GM19463 (cell line): ENCODE data around the gene PRLHR.
"Not testable (repeated sequence)": the region's sequence is repeated elsewhere in the genome, so short reads cannot be mapped to it uniquely, and the experiment has no call there.

ENCODE experiments used
- ATAC-seq: cut with Tn5 transposase; IDR thresholded peaks from one replicate; pipeline ENCODE4 v1.9.1; 2021; ENCODE audit warnings: mild to moderate bottlenecking, moderate library complexity; ENCODE audit not compliant: unreplicated experiment

Gene PRLHR

GRCh38 chr10:118595598-118596425, at the start of gene PRLHR:
Gene PRLHR, minus strand, starts transcription at chr10:118595648. Its CDS starts 404 bp downstream, at chr10:118595244.
- no peak for ATAC-seq

GRCh38 chr10:118642228-118642627, 46.8 kb upstream of the PRLHR start:
- no peak for ATAC-seq

GRCh38 chr10:118638680-118639079, 43.2 kb upstream of the PRLHR start:
- no peak for ATAC-seq

- no peak for ATAC-seq
Measured at GRCh38 chr10:118635674-118636402, 40.4 kb upstream of the PRLHR start.

DNA sequence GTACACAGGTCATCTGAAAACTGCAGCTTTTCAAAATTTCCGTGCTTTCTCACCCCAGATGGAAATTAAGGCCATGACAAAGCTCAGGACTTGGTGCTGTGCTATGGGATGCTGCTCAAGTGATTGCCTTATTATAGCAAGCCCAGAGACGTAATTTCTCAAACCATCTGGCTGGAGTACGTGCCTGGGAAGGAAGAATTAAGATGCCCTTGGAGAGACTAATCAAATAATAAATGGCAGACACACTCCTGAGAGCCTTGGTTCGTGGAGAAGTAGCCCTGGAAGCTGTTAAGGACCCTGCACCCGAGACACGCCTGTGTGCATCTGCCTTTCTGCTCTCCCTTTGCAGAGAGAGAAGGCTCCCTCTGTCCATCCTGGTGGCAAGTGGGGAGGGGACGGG, 38.3 kb upstream of the PRLHR start:
- no peak for ATAC-seq

GRCh38 chr10:118629211-118629610, 33.8 kb upstream of the PRLHR start:
- no peak for ATAC-seq

DNA sequence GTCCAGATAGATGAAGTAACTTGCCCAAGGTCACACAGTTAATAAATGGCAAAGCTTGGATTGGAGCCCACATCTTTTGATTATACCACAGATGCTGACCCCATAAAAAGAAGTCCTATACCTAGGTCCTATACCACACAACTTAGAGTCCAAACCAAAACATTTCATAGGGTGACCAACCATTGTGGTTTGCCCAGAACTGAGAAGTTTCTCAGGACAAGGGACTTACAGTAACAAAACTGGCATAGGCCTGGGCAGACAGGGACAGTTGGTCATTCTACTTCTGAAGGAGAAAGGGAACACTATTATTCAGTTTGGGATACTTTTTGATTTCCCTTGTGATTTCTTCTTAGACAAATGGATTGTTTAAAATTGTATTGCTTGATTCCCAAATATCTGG, 32.9 kb upstream of the PRLHR start:
- ATAC-seq = no peak

GRCh38 chr10:118626953-118627352, 31.5 kb upstream of the PRLHR start:
- no peak for ATAC-seq

GRCh38 chr10:118625504-118625903, 30.1 kb upstream of the PRLHR start:
- ATAC-seq = no peak

- no peak for ATAC-seq
Measured at GRCh38 chr10:118624747-118625146, 29.3 kb upstream of the PRLHR start.

- ATAC-seq = no peak
Measured at GRCh38 chr10:118621304-118621942, 26.0 kb upstream of the PRLHR start.

- ATAC-seq = not testable (repeated sequence)
Measured at GRCh38 chr10:118613863-118614262, 18.4 kb upstream of the PRLHR start.

GRCh38 chr10:118610577-118610976, 15.1 kb upstream of the PRLHR start:
- no peak for ATAC-seq

- no peak for ATAC-seq
Measured at GRCh38 chr10:118607768-118608354, 12.4 kb upstream of the PRLHR start.

GRCh38 chr10:118605694-118606093, 10.2 kb upstream of the PRLHR start:
- no peak for ATAC-seq

DNA sequence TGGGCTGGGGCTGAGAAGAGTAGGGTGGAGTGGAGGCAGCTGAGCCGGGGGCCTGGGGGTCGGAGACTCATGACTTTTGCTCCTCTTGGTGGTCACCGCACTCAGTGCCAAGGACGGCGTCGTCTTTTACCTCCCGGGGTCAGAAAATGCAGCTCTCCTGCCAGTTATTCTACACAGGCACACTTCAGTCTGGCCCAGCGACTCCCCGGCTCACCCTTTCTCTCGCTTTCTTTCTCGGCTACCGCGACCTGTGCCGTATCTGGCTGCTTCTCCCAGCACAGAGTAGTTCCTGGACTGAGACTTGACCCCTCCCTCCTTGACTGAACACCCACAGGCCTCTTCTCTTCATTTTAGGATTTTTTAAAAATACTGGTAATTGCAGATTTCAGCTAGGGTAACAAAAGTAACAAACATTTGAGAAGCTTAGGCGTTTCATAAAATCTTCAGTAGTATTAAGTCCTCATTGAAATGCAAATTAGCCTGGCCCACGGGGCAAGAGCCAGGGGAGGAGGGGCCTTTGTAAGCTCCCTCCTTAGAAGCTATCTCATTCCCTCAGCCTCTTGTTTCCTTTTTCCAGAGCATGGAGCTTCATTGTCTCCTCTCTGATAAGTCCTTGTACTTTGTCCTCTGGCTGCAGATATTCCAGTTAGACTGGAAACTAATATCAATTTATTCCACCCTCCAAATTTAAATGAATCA, 1.1 kb upstream of the PRLHR start:
- ATAC-seq = no peak

GRCh38 chr10:118595064-118595420, 406 bp downstream of the PRLHR start:
- ATAC-seq = no peak

- no peak for ATAC-seq
Measured at GRCh38 chr10:118594392-118595063, 920 bp downstream of the PRLHR start.

DNA sequence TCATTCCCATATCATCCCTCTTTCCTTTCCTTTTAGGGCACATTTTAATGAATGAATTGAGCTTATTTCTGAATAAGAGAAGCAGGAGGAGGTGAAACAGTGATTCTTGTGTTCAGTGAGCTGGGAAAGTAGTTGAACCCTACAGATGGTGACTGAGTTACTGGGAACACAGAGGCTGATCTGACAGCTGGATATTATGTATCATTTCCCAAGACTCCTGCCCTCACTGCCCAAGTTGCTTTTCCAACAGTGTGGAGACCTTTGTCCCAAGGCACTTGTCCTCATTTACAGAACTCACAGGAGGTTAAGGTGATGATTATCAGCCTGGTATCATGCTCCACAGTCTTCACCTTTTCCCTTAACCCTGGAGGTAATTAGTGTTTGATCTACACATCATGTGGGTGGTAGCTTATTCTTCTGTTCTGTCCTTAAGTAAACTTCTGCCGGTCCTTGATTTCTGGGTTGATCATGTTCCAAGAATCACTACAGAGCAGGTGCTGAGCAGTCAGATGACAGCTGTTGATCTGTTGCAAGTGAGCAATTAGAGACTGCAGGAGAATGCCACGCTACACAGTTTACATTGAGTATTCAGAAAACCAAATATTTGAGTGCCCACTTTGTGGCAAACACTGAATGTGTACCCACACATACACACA, 2.6 kb downstream of the PRLHR start:
- ATAC-seq = no peak

GRCh38 chr10:118590334-118590733, 5.1 kb downstream of the PRLHR start:
- ATAC-seq = no peak
